Ovary (tissue), 9 donors: Measurements from ENCODE around the gene HNRNPH3. TPM values are rescaled to one million over a fixed set of nuclear protein-coding genes. Genes with fewer than 3 reads are reported as not detected.
"Not testable (repeated sequence)": the region's sequence is repeated elsewhere in the genome, so short reads cannot be mapped to it uniquely, and the experiment has no call there.

Experiments
- DNase-seq, 5 donors: peaks; one replicate each; pipeline ENCODE4 v3.0.0-alpha.2; 2019 to 2020
- H3K27ac ChIP-seq, 2 donors: fragments of 200-600 bp; one replicate each; pipeline versions ENCODE4 v1.5.1 to v1.8.0; 2019 to 2022
- H3K27me3 ChIP-seq: fragments of 200-600 bp; one replicate; pipeline ENCODE4 v1.8.0; 2022
- H3K36me3 ChIP-seq: fragments of 200-600 bp; sonication (generic); one replicate; pipeline ENCODE4 v1.5.1; 2019
- H3K4me1 ChIP-seq: one replicate; pipeline ENCODE4 v1.8.1; 2013; ENCODE audit warnings: mild to moderate bottlenecking, moderate library complexity; ENCODE audit not compliant: insufficient read depth
- H3K4me3 ChIP-seq: fragments of 200-600 bp; sonication (generic); one replicate; pipeline ENCODE4 v1.5.1; 2017
- H3K9me3 ChIP-seq, 2 donors: fragments of 200-600 bp in 1 of 2; sonication (generic) in 1 of 2; one replicate each; pipeline versions ENCODE4 v1.5.1 to v1.8.1; 2013 to 2019; ENCODE audit warnings: mild to moderate bottlenecking in 1 of 2, moderate library complexity in 1 of 2
- EP300 ChIP-seq: sonication (generic); formaldehyde crosslinking; IDR thresholded peaks from one replicate; pipeline ENCODE4 v1.6.1; 2017; ENCODE audit warnings: antibody characterized with exemption
- POLR2A ChIP-seq: fragments of 450-650 bp; IDR thresholded peaks from one replicate; pipeline ENCODE4 v1.6.1; 2017; ENCODE audit warnings: antibody characterized with exemption, mild to moderate bottlenecking, moderate library complexity
- WGBS, 3 donors: extraction: QIAGEN DNeasy Blood & Tissue Kit in 1 of 3; methylation state at CpG; one replicate each; pipeline versions ENCODE4 v1.1.5 to v1.1.7; 2013 to 2017; 5-methylcytosine and 5-hydroxymethylcytosine counted together
- intact Hi-C, 4 donors: fragments of 100-400 bp; cut with DNase I; formaldehyde crosslinking; loops; one replicate each; pipeline versions ENCODE4 v1.11.0 to v1.15.1; 2022 to 2023
- polyA plus RNA-seq, 2 donors: library from polyadenylated mRNA; stranded (reverse); fragments of 200-250 nt in 1 of 2; fragments of 350-450 nt in 1 of 2; fragmentation: Illumina TruSeq in 1 of 2; extraction: RNeasy Lipid Tissue Mini Kit (QIAGEN cat#74804) in 1 of 2; gene quantifications; one replicate each; pipeline ENCODE4 v1.2.3, GENCODE V29; 2013 to 2014
- total RNA-seq, 7 donors: library from RNA; depleted of rRNA in 2 of 7; stranded (reverse); fragments of >200 nt in 2 of 7; fragmentation: NEBNext Ultra II Directional in 3 of 7; extraction: Animal tissue kit (Norgen Biotek cat#: 25700) in 3 of 7; gene quantifications; one replicate each; pipeline versions ENCODE4 v1.1.0 to v1.2.4, GENCODE V29; 2016 to 2023
- TF ChIP-seq, protein P1 (sequence below), 3 donors: fragments of 450-650 bp in 2 of 3; fragments of 200-600 bp in 1 of 3; IDR thresholded peaks; one replicate each; pipeline versions ENCODE4 v1.5.1 to v1.8.0; 2016 to 2022; ENCODE audit warnings: antibody characterized with exemption in 3 of 3, mild to moderate bottlenecking in 1 of 3
- donor health status: DM: no; HTN: no; CAD: no; lungs with moderate emphysema.
- donor health status: DM: no; HTN: no; CAD: no.
- donor health status: Bipolar disorder and iron deficiency.
- donor health status: DM: yes; HTN: yes; CAD: no.
- donor health status: DM: no; HTN: no; CAD: no.
- donor health status: DM: yes; HTN: yes; CAD: no.

Gene HNRNPH3
- total and polyA plus RNA-seq, 9 donors: 38.9 to 337 (median 123) TPM

GRCh38 chr10:68315582-68315981 is 16.3 kb upstream of the HNRNPH3 start:
- 80 to 96% (median 91%) methylated on average over 1 of the region's 1 CpG for WGBS, 3 donors
- H3K4me3 ChIP-seq: no peak overlapping the region

GRCh38 chr10:68318331-68319059 is 13.4 kb upstream of the HNRNPH3 start:
- Histone ChIP-seq H3K27ac (no peak overlapping the region), H3K36me3 (no peaks in the 10 kb centered on the region), H3K4me1 (no peaks in the 10 kb centered on the region), H3K4me3 (no peak overlapping the region), H3K27me3 (no peaks in the 10 kb centered on the region), H3K9me3 (no peaks in the 10 kb centered on the region)
- WGBS, 3 donors: 79 to 92% (median 86%) methylated on average over 1 of the region's 1 CpG
- no peak for TF ChIP-seq POLR2A
- TF ChIP-seq, protein P1, sequence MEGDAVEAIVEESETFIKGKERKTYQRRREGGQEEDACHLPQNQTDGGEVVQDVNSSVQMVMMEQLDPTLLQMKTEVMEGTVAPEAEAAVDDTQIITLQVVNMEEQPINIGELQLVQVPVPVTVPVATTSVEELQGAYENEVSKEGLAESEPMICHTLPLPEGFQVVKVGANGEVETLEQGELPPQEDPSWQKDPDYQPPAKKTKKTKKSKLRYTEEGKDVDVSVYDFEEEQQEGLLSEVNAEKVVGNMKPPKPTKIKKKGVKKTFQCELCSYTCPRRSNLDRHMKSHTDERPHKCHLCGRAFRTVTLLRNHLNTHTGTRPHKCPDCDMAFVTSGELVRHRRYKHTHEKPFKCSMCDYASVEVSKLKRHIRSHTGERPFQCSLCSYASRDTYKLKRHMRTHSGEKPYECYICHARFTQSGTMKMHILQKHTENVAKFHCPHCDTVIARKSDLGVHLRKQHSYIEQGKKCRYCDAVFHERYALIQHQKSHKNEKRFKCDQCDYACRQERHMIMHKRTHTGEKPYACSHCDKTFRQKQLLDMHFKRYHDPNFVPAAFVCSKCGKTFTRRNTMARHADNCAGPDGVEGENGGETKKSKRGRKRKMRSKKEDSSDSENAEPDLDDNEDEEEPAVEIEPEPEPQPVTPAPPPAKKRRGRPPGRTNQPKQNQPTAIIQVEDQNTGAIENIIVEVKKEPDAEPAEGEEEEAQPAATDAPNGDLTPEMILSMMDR (IDR thresholded peaks at IDR 0.05): no peak
- DNase-seq: no peak
- intact Hi-C loops: no loop called here

More at GRCh38 chr10:68315582-68315981, 16.3 kb upstream of the HNRNPH3 start:
- H3K27ac ChIP-seq: no peak overlapping the region
- DNase-seq: no peak
- H3K9me3 ChIP-seq: no peaks in the 10 kb centered on the region
- H3K36me3 ChIP-seq: no peaks in the 10 kb centered on the region
- TF ChIP-seq POLR2A (no peak), EP300 (no peak)
- TF ChIP-seq, protein P1 (IDR thresholded peaks at IDR 0.05): no peak
- H3K4me1 ChIP-seq: no peaks in the 10 kb centered on the region
- intact Hi-C loops: no loop called here
- H3K27me3 ChIP-seq: no peaks in the 10 kb centered on the region

GRCh38 chr10:68324396-68324795 is 7.5 kb upstream of the HNRNPH3 start:
- not testable (repeated sequence) for H3K36me3 ChIP-seq, H3K27me3 ChIP-seq, H3K4me1 ChIP-seq, DNase-seq, H3K9me3 ChIP-seq, H3K27ac ChIP-seq, H3K4me3 ChIP-seq
- 90 to 97% (median 92%) methylated on average over 4 of the region's 4 CpGs for WGBS, 3 donors
- intact Hi-C loops: loop anchor here in 1 of 4 donors (10.0 kb wide), 1 partner anchor 470 kb away; no protein-coding TSS in a partner anchor

DNA sequence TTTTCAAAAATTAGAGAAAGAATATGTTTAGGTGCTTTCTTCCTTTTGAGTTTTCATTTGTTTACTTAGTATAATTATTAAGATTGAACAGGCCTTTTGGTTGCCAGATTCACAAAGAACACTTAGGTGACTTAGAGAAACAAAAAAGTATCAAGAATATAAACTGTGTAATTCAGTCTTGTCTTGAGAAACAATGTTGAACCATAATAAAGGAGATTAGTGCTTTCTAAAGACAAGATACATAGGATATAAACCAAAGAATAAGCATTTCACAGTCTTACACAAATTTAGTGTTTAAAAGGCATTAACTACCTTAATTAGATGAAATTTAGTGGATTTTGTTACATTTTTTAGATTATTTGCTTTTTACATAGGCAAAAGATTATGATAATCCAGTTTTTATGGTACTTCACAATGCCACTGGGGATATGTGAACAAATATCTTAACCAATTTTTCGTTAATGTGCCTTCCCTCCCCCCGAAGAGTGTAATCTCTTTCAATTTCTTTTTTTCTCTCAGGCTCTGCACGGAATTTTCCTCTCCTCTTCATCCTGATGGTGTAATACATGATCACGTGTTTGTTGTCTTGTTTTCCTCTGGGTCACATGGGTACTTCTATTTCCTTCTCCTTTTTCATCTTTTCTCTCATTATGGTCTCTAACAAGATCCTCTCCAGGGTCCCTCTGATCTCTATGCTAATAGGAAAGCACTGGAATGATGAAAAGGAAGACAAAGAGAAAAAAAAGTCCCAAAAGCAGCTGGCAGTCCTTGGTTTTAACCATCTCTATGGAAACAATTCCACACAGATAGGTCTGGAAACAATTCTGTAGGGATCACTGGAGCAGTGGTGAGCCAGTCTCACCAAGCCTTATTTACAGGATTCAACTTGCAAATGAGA is 3.7 kb upstream of the HNRNPH3 start:
- Histone ChIP-seq H3K4me3 (peak overlapping the region; percentile 18), H3K27ac (peak overlapping the region; percentile 22 to 85), H3K4me1 (peaks cover 7% of the 10 kb centered on the region), H3K9me3 (no peaks in the 10 kb centered on the region), H3K36me3 (no peaks in the 10 kb centered on the region), H3K27me3 (no peaks in the 10 kb centered on the region)
- peak in 1 of 5 donors; percentile 30 for DNase-seq
- WGBS, 3 donors: 3 to 13% (median 5%) methylated on average over 4 of the region's 4 CpGs
- intact Hi-C loops: loop anchor here in 1 of 4 donors (10.0 kb wide), 1 partner anchor 473 kb away; no protein-coding TSS in a partner anchor
- TF ChIP-seq, protein P1 (IDR thresholded peaks at IDR 0.05): no peak
- peak; percentile 17 for TF ChIP-seq POLR2A
- TF ChIP-seq EP300: no peak
